GM18861 (cell line): Measurements from ENCODE around the gene KIR3DL3.
"Not testable (repeated sequence)": the region's sequence is repeated elsewhere in the genome, so short reads cannot be mapped to it uniquely, and the experiment has no call there.

Experiments
- ATAC-seq: cut with Tn5 transposase; IDR thresholded peaks from one replicate; pipeline ENCODE4 v1.9.1; 2021; ENCODE audit not compliant: unreplicated experiment

KIR3DL3 gene

DNA sequence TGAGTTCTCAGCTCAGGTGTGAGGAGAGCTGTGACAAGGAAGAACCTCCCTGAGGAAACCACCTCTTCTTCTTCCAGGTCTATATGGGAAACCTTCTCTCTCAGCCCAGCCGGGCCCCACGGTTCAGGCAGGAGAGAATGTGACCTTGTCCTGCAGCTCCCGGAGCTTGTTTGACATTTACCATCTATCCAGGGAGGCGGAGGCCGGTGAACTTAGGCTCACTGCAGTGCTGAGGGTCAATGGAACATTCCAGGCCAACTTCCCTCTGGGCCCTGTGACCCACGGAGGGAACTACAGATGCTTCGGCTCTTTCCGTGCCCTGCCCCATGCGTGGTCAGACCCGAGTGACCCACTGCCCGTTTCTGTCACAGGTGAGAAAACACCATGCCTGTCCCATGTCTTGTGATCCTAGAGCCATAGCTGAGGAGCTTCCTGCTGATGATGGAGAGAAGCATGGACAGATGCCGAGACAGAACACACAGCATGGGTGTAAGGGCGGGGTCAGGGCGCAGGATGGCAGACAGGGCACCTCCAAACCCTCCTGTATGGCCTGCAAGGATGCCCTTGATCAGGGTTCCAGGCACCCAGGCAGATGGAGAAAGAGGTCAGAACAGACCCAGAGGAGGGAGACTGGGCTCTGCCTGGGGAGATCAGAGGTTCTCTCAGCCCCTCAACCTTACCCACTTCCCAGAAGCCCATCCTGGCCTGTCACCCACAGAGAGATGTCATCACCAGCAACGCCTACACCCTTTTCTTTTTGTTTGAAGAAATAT is 5.4 kb downstream of the KIR3DL3 start:
- ATAC-seq, result no peak

DNA sequence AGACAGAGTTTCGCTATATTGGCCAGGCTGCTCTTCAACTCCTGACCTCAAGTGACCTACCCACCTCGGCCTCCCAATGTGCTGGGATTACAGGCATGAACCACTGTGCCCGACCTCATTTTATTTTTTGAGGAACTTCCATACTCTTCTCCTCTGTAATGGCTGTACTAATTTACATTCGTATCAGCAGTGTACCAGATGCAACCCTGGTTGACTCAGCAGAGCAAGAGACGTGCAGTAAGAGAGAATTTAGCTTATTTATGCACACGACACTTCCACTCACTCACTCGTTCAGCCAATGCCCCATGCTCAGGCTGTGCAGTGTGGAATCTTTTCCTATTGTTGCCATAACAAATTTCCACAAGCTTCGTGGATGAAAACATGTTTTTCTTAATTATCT is 6.9 kb downstream of the KIR3DL3 start:
- ATAC-seq, result no peak

DNA sequence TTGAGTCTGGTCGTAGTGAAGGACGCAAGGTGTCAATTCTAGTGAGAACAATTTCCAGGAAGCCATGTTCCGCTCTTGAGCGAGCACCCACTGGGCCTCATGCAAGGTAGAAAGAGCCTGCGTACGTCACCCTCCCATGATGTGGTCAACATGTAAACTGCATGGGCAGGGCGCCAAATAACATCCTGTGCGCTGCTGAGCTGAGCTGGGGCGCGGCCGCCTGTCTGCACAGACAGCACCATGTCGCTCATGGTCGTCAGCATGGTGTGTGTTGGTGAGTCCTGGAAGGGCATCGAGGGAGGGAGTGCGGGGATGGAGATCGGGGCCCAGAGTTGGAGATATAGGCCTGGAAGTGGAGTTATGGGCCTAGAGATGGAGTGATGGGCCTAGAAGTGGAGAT is 14.1 kb downstream of the KIR3DL3 start, which contains the start of gene KIR2DL3:
Gene KIR2DL3, plus strand, starts transcription at position 208 of the 400 bp plus-strand sequence. Its CDS starts 33 bp downstream, at position 241.
- ATAC-seq, result not testable (repeated sequence)

DNA sequence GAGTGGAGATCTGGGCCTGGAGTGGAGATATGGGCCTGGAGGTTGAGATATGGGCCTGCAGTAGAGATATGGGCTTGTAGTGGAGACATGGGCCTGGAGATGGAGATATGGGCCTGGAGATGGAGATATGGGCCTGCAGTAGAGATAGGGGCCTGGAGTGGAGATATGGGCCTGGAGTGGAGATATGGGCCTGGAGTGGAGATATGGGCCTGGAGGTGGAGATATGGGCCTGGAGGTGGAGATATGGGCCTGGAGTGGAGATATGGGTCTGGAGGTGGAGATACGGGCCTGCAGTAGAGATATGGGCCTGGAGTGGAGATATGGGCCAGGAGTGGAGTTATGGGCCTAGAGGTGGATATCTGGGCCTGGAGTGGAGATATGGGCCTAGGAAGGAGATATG is 14.5 kb downstream of the KIR3DL3 start:
- ATAC-seq, result no peak

DNA sequence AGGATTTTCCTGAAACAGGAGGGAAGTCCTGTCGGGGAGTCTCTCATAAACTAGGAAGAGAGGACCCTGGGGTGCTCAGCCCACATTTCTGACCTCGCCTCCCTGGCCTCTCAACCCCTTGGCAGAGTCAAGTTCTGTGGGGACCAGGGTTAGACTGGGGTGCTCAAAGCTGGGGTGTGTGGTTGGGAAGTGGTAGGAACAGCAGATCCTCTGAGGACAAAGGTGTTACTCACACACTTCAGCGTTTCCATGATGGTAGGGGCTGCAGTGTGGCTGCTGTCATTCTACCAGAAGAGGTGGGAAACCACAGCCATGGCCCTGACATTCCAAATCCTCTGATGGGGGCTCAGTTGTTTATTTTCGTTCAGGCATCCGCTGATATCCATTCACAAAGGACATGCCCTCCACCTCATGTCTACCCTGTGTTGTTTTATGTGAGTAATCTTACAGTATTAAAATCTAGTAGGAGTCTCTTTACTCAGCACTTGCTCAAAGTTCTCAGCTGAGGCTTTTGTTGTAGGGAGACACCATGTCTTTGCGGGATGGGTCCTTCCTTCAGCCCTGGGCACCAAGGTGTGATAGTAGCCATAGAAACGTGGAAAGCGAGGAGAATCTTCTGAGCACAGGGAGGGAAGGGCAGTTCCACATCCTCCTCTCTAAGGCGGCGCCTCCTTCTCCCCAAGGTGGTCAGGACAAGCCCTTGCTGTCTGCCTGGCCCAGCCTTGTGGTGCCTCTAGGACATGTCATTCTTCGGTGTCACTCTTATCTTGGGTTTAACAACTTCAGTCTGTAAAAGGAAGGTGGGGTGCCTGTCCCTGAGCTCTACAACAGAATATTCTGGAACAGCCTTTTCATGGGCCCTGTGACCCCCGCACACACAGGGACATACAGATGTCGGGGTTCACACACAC is 15.6 kb downstream of the KIR3DL3 start:
- ATAC-seq, result no peak

DNA sequence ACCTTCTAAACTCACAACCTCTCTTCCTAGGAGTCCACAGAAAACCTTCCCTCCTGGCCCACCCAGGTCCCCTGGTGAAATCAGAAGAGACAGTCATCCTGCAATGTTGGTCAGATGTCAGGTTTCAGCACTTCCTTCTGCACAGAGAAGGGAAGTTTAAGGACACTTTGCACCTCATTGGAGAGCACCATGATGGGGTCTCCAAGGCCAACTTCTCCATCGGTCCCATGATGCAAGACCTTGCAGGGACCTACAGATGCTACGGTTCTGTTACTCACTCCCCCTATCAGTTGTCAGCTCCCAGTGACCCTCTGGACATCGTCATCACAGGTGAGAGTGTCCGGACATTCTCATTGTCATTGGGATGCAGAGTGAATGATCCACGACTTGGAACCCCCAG is 17.7 kb downstream of the KIR3DL3 start:
- not testable (repeated sequence) for ATAC-seq

GRCh38 chr19:54744080-54744479 is 19.8 kb downstream of the KIR3DL3 start:
- ATAC-seq, result not testable (repeated sequence)

- ATAC-seq, result not testable (repeated sequence)
These were observed 23.5 kb downstream of the KIR3DL3 start for GRCh38 chr19:54747614-54748322.

- not testable (repeated sequence) for ATAC-seq
These were observed 26.0 kb downstream of the KIR3DL3 start for GRCh38 chr19:54750276-54750675.

- not testable (repeated sequence) for ATAC-seq
These were observed 32.2 kb downstream of the KIR3DL3 start for GRCh38 chr19:54756204-54757110.

- not testable (repeated sequence) for ATAC-seq
These were observed 34.3 kb downstream of the KIR3DL3 start for GRCh38 chr19:54758577-54758976.

DNA sequence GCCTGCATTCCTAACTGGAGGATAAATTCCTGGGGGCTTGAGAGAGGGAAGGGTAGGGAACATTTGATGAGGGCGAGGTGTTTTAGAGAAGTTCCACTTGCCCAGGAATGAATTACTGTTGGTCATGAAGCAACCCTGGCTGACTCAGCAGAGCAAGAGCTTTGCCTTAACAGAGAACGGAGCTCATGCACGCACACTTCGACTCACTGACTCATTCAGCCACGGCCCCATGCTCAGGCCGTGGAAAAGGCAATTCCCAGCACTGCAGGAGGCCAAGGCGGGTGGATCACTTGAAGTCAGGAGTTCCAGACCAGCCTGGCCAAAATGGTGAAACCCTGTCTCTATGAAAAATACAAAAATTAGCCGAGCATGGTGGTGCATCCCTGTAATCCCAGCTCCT is 40.0 kb downstream of the KIR3DL3 start:
- not testable (repeated sequence) for ATAC-seq

DNA sequence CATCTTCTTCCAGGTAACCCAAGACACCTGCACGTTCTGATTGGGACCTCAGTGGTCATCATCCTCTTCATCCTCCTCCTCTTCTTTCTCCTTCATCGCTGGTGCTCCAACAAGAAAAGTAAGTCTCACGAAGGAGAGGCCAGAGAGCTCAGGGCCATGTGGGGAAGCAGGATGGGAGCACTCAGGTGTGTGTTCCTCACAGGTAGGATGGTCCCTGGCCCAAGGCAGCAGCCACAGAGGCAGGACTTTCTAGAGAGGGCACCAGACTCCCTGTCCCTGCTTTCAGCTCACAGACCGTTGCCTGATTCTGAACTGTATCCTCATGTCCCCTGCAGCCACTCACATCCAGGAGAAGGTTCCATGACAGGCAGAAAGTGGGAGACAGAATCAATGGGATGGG is 42.2 kb downstream of the KIR3DL3 start:
- not testable (repeated sequence) for ATAC-seq

GRCh38 chr19:54769646-54770045 is 45.4 kb downstream of the KIR3DL3 start, which contains the start of gene KIR2DL1:
TSS of gene KIR2DL1 (plus strand) at chr19:54769793. CDS start at chr19:54769851, 58 bp downstream.
- ATAC-seq, result not testable (repeated sequence)

- ATAC-seq, result not testable (repeated sequence)
These were observed 46.3 kb downstream of the KIR3DL3 start for GRCh38 chr19:54770511-54770910.

DNA sequence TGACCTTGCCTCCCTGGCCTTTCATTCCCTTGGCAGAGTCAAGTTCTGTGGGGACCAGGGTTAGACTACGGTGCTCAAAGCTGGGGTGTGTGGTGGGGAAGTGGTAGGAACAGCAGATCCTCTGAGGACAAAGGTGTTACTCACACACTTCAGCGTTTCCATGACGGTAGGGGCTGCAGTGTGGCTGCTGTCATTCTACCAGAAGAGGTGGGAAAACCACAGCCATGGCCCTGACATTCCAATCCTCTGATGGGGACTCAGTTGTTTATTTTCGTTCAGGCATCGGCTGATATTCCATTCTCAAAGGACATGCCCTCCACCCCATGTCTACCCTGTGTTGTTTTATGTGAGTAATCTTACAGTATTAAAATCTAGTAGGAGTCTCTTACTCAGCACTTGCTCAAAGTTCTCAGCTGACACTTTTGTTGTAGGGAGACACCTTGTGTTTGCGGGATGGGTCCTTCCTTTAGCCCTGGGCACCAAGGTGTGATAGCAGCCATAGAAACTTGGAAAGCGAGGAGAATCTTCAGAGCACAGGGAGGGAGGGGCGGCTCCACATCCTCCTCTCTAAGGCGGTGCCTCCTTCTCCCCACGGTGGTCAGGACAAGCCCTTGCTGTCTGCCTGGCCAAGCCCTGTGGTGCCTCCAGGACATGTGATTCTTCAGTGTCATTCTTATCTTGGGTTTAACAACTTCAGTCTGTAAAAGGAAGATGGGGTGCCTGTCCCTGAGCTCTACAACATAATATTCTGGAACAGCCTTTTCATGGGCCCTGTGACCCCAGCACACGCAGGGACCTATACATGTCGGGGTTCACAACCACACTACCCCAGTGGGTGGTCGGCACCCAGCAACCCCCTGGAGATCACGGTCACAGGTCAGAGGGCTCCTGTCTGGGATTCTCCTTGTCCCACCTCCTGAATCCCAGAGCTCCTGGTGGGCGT is 47.0 kb downstream of the KIR3DL3 start:
- ATAC-seq, result not testable (repeated sequence)

GRCh38 chr19:54772666-54773065 is 48.4 kb downstream of the KIR3DL3 start:
- not testable (repeated sequence) for ATAC-seq

DNA sequence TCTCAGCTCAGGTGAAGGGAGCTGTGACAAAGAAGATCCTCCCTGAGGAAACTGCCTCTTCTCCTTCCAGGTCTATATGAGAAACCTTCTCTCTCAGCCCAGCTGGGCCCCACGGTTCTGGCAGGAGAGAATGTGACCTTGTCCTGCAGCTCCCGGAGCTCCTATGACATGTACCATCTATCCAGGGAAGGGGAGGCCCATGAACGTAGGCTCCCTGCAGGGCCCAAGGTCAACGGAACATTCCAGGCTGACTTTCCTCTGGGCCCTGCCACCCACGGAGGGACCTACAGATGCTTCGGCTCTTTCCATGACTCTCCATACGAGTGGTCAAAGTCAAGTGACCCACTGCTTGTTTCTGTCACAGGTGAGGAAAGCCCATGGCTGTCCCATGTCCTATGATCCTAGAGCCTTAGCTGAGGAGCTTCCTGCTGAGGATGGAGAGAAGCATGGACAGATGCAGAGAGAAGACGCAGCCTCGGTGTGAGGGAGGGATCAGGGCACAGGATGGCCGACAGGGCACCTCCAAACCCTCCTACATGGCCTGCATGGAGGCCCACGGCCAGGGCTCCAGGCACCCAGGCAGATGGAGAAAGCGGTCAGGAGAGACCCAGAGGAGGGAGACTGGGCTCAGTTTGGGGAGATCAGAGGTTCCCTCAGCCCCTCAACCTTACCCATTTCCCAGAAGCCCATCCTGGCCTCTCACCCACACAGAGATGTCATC is 51.0 kb downstream of the KIR3DL3 start:
- not testable (repeated sequence) for ATAC-seq
